Activated CD4-positive, CD25-positive, alpha-beta regulatory T cell (primary cell): ENCODE results near the gene EPN1.
"Not testable (repeated sequence)": the region's sequence is repeated elsewhere in the genome, so short reads cannot be mapped to it uniquely, and the experiment has no call there.

Experiments used
- DNase-seq, 4 experiments: peaks; one replicate each; lab custom pipeline; 2025; lab: John Stamatoyannopoulos, UW

Gene EPN1

DNA sequence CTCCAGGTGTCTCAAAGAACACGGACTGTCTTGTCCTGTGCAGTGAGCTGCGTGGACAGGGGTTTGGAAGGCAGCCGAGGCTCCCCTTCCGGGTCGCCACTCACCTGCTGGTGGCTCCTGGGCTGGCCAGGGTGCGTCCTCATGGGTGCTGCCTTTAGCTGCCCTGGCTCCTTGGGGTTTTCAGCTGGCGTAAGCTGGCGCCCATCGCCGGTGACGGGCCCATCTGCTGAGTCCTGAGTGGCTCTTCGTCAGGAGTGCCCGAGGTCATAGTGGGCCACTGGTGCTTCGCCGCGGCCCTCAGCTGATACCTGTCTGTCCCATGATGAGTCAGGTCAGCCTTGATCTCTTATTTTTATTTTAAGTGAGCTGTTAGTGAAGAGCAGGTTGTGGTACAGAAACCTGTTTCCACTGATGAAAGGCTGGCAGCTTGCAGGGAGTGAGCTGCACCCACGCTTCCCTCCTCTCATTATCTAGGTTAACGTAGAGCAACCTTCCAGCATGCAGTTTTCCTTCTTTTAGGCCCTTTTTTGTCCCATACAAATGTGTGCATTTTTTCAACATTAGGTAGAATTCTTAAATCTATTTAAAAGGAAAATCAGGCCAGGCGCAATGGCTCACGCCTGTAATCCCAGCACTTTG is 18.4 kb downstream of the EPN1 start:
- no peak for DNase-seq

DNA sequence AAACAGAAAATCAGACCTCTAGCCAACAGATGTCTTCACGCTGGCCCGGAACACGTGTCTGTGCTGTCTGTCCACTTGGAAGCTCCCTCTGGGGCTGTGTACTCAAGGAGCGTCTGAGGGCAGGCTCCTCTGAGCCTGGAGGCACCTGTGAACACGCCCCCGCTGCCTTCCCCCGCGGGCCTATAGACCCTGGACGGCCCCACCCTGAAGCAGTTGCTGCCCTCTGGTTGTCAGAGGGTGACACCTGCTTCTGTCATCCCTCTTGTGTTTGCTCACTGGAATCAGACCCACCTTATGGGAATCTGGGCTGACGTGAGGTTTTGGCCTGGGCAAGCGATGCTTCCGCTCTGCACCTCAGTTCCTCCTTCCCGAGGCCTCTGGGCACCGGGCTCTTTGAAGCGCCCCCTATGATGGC is 19.2 kb downstream of the EPN1 start:
- no peak for DNase-seq

GRCh38 chr19:55694656-55695491 is 19.8 kb downstream of the EPN1 start:
- DNase-seq = no peak

DNA sequence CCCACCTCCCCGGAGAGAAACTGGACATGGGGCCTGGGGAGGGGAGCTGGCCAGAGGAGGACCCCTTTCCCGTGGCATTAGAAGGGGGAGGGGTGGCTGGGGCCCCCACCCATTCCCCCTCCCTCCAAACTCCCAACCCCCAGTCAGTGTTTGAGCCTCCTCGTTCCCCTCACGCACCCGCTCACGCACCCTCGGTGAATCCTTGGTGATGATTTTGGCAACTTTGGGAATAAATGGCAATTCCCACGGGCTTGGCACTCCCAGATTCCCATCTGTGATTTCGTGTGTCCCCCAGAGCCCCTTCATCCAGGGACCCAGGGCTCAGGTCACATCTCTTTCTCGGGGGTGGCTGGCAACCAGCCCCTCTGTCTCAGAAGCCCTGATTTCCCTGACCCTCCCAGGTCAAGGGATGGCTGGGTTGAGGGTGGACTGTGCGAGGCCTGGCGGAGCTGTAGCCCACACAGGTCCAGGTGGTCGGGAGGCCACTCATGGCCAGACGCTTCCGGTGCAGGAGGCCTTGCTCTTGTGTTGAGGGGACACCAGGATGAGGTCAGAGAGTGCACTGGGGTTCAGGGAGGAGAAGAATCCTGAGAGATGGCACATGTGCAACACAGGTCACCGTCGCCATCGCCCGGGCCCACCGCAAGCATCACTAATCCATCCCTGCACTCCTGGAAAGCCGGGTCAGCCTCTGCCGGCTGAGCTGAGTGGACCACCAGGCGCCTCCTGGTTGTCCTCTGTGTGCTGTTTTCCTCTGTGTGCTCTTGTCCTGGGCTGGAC is 20.7 kb downstream of the EPN1 start:
- DNase-seq = no peak

GRCh38 chr19:55696301-55697068 is 21.5 kb downstream of the EPN1 start:
- DNase-seq = no peak

GRCh38 chr19:55697069-55697440 is 22.0 kb downstream of the EPN1 start:
- no peak for DNase-seq

- DNase-seq = no peak
These were observed 22.7 kb downstream of the EPN1 start for GRCh38 chr19:55697698-55698097.

- DNase-seq = no peak
These were observed 23.2 kb downstream of the EPN1 start for GRCh38 chr19:55698256-55698655.

DNA sequence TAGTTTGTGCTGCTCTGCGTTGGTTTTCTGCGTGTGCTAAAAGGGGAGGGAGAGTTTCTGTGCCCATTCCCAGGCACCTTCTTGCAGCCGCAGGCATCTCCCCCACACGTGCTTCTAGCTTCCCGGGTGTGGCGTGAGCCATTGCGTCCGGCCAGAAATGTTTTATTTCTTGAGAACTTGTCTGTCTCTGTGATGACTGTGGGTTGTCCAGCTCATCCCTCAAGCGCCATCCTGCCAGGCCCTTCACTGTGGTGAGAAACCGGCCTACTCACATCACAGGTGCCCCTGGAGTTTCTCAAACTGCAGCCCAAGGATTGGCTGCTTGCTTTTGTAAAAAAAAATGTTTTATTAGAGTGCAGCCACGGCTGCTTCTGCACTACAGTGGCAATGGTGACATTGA is 24.2 kb downstream of the EPN1 start:
- no peak for DNase-seq

GRCh38 chr19:55700813-55701212 is 25.8 kb downstream of the EPN1 start:
- no peak for DNase-seq

DNA sequence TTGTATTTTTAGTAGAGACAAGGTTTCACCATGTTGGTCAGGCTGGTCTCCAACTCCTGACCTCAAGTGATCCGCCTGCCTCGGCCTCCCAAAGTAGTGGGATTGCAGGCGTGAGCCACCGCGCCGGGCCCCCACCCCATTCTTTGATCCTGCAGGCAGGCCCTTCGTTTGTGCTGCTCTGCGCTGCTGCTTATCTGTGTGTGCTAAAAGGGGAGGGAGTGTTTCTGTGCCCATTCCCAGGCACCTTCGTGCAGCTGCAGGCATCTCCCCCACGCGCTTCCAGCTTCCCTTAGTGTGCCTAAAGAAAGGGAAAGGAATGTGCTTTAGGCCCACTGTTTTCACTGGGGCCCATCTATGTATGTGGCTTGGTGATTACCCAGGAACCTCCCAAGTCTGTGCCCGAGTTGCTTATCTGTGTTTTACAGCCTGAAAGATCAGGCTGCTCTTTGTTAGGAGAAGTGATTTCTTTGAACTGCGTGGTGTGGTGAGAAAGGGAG is 27.2 kb downstream of the EPN1 start:
- DNase-seq = no peak

DNA sequence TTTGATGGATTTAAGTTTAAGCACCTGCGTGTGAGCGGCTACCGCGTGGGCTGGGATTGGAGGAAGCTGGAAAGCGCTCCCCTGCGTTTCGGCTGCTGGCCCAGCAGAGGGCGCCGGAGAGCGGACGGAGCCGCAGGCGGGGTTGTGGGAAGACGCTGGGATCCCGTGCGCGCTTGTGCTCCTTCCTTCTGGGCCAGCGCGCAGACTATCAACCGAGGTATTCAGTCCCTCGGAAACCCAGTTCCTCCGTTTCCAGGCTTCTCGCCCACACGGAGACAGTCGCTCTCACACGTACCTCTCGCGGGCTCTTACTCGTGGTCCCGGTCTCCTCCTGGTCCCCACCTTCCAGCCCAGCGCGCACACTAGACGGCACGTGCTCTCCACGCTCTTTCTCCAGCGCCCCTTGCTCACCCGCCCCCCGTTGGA is 28.8 kb downstream of the EPN1 start:
- peak in 3 of 4 experiments; percentile 4 to 17 (median 11) for DNase-seq

DNA sequence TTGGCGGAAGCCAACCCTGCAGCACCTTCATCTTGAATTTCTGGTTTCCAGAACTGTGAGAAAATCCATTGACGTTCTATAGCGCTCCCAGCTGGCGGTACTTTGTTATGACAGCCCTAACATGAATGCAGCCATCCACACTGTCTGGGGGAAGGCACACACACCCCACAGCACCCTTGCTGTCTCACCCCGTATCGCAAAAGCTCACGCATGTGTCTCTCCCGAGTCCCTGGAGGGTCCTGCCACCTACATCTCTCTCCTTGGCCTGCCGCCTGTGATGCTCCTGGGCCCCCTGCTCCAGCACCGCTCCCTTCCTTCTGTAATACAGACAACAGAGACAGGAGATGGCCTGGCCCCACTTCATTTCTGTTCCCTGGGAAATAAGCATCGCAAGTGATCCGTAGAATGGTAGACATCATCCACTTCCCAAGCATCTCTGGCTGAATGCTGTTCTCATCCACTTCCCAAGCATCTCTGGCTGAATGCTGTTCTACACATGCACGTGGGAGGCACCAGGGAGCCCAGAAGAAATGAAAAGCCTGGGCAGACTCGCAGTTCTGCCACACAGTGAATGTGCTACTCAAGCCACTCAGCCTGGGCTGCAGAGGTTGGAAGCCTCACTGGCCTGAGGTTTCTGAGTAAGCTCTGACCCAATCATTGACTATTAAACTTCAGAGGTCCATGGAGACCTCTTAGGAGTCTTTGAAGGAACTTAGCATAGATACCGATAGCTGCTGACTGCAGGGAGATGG is 29.6 kb downstream of the EPN1 start:
- no peak for DNase-seq

DNA sequence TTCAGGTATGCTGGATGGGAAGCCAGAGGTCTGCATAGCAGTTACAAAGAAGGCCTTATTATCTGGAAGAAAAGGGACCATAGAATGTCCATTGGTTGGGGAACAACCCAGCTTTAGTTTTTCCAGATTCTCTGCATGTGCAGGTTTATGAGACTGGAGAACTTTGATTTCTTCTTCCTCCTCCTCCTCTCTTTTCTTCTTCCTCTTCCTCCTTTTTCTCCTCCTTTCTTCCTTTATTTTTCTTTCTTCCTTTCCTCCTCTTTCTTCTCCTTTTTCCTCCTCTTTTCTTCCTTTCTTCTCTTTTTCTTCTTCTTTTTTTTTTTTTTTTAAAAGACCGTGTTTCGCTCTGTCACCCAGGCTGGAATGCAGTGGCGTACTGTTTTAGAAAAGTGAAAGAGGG is 30.9 kb downstream of the EPN1 start:
- DNase-seq = no peak

- DNase-seq = no peak
These were observed 36.7 kb downstream of the EPN1 start for GRCh38 chr19:55711719-55712118.

DNA sequence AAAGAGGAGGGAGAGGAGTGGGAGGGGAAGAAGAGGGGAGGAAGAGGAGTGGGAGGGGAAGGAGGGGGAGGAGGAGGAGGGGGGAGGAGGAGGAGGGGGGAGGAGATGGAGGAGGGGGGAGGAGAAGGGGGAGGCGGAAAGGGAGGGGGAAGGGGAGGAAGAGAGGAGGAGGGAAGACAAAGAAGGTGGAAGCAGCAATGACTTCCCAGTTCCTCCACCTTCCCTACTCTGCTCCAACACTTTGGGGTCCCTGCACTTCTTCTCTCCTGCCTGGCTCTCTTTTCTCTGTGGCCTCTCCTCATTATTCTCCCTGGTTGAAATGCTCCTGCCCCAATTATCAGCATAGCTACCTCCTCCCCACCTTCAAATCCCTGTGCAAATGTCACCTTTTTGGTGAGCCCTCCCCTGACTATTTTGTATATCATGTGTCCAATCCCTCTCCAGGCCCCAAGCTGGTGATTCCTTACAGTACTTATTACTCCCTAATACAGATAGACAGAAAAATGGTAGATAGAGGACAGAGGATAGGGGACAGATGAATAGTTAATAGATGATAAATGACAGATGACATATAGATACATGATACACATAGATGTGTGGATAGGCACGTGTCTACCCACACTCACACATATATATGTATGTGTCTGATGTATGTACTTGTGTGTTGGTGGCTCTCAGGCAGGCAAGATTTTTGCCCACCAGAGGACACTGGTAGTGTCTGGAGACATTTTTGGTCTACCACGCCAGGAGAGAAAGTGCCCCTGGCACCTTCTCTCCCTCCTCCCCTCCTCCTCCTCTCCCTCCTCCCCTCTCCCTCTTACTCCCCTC is 38.0 kb downstream of the EPN1 start:
- no peak for DNase-seq

DNA sequence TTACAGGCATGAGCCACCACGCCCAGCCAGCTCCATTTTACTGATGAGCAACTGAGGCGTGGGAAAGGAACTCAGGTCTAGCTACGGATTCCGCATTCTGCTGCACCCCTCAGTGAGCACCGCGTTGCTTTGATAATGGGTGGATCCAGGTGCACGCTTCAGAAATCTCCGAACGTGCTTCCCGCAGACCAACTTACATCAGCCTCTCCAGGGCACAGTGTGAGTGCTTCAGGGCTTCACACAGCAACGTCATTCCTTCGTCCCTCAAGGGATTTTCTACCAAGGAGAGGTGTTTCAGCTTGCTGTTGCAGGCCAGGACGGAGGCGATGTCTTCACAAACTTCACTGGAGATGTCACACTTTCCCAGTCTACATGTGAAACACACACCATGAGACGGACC is 41.5 kb downstream of the EPN1 start:
- DNase-seq = no peak

DNA sequence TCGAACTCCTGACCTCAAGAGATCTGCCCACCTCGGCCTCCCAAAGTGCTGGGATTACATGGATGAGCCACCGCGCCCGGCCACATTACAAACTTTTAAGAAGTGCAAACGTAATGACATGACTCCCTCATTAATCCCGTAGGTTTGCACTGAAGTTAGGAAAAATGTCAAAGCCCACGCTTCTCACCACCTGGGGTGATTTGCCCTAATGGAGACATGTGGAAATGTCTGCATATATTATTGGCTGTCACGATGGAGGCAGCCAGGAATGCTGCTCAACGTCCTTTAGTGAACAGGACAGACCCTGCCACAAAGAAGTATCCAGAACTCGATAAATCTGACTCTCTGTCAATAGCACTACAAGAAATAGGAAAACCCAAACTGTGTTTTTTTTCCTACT is 42.2 kb downstream of the EPN1 start:
- no peak for DNase-seq

DNA sequence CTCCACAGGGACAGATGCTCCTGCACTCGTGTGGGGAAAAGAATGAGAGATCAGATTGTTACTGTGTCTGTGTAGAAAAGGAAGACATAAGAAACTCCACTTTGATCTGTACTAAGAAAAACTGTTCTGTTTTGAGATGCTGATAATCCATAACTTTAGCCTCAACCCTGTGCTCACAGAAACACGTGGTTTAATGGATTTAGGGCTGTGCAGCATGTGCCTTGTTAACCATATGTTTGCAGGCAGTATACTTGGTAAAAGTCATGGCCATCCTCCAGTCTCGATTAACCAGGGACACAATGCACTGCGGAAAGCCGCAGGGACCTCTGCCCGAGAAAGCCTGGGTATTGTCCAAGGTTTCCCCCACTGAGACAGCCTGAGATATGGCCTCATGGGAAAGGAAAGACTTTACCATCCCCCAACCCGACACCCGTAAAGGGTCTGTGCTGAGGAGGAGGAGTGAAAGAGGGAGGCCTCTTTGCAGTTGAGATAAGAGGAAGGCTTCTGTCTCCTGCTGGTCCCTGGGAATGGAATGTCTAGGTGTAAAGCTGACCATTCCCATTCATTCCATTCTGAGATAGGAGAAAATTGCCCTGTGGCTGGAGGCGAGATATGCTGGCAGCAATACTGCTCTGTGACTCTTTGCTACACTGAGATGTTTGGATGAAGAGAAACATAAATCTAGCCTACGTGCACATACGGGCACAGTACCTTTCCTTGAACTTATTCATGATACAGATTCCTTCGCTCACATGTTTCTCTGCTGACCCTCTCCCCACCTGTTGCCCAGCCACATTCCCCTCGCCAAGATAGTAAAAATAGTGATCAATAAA is 43.1 kb downstream of the EPN1 start:
- DNase-seq = not testable (repeated sequence)
